ENCODE data around the gene DAG1.

The DAG1 gene

DNA sequence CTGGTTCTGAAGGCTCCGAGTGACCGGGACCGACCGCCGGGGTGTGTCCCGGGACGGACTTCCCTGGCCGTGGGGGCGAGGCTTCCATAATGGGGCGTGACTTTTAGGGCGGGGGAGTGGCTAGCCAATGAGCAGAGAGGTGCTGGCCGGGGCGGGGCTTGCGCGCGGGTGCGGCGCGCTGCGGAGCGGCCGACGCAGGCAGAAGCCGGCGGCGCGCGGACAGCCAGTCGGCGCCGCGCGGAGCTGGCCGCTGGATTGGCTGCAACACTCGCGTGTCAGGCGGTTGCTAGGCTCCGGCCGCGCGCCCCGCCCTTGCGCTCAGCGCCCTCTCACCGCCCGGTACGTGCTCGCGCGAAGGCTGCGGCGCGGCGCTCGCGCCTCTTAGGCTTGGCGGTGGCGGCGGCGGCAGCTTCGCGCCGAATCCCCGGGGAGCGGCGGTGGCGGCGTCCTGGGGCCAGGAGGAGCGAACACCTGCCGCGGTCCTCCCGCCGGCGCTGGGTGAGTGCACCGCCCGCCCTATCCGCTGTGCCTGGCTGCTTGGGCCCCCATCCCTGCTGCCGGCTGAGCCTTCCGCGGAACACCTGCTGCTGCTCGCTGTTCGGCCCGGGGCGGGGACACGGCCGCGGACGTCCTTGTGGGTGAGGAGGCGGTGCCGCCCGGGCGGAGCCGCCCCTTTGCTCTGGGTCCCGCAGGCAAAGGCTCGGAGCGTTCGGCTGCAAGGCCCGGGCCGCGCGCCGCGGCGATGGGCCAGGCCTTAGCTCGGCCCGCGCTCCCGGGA lies at the start of gene DAG1:
TSS of gene DAG1 (plus strand) at position 332 of the 778 bp plus-strand sequence. CDS start 40,268 bp downstream, outside the sequence.
- DNase-seq, result peak; percentile 92

- no peak for DNase-seq
These were observed 48.1 kb upstream of the DAG1 start for GRCh38 chr3:49421890-49422378.

DNA sequence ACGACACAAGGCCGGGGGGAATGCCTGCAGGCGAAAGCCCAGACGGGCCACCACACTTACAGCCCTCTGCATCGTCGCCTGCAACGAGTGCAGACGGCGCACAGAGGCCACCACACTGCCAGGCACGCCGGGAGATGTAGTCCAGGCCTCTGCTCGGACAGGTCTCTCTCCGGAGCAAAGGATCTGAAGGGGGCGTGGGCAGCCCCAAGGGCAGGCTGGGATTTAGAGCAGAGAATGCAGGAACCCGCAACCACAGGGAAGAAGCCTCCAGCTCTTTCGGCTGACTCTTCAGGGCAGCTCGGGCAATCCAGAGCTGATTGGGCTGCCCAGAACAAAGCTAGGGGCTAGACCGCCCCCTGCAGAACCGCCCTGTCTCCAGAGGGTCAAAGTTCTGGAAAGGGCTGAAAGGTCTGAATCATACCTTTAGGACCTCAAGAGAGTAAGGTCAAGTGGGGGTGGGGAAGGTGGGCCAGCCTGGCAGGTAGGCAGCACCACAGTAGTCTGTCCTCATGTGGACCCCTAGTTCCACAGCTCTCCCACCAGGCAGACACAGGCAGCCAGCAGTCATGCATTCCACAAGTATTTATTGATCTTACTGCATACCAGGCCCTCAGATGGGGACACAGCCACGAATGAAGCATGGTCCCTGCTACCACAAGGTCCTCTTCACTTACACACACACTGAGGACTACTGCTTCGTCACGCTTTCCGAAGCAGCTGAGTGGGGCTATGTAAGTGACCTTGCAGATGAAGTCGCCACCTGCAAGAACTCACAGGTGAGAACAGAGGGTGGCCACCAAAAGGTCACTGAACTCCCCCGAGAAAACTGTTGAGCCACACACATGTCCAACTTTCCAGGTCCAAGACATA lies 47.5 kb upstream of the DAG1 start, which contains the start of gene AMT:
TSS of gene AMT (minus strand) at position 95 of the 870 bp plus-strand sequence. CDS start at position 72, 23 bp downstream.
- DNase-seq, result no peak

DNA sequence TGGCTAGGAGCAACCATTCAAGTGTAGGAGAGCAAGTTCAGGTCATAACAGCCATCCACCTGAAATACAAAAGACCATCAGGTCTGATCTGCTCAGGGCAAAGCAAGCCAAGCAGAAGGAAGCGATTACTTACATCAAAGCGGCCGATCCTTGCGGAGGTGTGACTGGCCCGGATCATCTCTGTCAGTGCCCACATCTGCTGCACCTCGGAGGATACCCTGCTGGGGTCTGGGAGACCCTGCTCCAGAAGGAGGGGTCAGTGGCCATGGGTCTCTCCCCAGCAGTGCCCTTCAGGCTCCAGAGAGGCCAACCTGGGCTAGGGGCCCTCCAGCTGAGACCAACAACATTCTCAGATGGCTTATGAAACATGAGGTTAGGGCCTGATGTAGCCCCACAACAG lies 45.3 kb upstream of the DAG1 start:
- no peak for DNase-seq

DNA sequence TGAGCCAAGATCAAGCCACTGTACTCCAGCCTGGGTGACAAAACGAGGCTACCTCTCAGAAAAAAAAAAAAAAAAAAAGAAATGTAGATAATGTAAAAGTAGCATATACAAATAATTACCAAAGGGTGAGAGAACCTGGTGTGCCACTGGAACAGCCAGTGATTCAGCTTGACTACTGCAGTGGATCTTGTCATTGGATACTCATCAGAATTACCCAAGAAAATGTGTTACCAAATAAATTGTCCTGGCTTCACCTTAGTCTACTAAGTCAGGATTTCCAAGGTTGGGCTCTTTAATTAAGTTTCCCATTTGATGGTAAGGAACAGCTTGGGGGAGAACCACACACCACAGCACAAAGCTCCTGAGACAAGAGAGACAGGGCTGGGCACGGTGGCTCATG lies 42.5 kb upstream of the DAG1 start:
- no peak for DNase-seq

- DNase-seq, result peak; percentile 71
These were observed 41.4 kb upstream of the DAG1 start for GRCh38 chr3:49428752-49429080.

GRCh38 chr3:49434731-49435130 lies 35.3 kb upstream of the DAG1 start:
- DNase-seq, result no peak

DNA sequence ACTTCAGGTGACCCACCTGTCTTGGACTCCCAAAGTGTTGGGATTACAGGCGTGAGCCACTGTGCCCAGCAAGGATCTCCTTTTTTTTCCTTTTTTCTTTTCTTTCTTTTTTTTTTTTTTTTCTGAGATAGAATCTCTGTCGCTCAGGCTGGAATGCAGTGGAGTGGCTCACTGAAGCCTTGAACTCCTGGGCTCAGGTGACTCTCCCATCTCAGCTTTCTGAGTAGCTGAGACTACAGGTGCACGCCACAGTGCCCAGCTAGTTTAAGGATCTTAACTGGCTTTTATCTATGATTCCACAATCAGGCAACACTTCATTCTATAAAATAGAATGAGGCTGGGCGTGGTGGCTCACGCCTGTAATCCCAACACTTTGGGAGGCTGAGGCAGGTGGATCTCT lies 24.7 kb upstream of the DAG1 start:
- DNase-seq, result no peak

GRCh38 chr3:49453621-49454020 lies 16.4 kb upstream of the DAG1 start:
- no peak for DNase-seq

DNA sequence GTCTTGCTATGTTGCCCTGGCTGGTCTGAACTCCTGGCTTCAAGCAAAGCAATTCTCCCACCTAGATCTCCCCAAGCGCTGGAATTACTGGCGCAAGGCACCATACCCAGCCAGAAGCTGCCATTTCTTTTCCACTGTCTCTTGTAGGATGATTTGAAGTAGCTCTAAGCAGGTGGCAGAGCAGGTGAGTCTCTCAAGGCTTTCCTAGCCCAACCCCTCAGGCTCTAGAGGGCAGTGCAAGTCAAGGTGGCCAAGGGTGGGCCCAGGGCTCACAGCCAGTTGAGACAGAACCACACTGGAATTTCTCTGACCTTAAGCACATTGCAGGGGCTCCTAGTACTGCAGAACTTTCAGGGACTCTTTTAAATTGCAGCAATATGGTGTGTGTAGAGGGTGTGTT lies 15.6 kb upstream of the DAG1 start:
- DNase-seq, result no peak

DNA sequence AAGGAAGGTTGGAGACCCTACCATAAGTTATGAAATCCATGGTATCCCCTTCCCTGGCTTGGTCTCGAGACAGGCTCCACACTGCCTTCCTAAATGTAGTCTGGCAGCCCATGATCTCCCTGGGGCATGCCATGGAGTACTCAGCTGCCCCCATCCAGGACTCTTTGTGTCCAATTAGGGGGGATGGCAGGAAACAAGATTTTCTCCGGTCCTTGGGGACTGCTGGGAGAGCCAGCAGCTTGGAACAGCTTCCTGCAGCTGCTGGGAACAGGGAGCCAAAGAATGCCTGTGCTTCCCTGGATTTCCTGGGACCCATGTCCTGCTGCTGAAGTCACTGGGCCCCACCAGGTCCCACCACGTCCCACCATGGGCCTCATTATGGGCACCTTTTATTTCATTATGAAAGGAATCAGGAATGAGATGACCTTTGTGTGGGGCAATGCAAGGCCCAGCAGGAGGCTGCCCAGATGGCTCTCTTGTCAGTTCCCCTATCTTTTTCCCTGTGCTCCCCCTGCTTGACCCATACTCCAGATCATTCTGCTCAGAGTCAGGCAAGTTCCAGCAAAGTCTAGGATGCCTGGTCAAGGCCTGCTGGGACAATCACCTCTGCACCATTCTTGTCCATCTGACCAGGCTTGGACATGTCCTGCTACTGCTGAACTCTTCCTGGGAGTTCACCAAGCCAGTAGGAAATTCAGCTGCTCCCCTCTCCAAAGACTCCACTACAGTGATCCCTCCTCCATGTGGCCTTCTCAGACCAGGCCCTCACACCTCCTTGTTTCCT lies 15.0 kb upstream of the DAG1 start:
- DNase-seq, result no peak

DNA sequence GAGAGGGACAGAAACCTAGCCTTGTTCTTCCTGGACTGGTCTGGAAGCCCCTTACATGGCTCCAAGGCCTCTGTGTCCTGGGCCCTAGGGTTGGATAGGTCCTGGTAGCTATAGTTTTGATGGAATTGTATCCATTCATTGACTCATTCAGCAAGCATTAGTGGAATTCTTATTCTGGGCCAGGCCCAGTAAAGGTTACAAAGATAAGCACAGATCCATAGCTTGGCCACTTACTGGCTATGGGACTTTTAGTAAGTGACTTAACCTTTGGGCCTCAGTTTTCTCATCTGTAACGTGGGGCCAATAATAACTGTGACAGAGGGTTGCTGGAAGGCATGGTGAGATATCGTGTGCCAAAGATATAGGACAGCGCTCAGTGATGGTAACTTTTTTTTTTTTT lies 13.6 kb upstream of the DAG1 start:
- no peak for DNase-seq

DNA sequence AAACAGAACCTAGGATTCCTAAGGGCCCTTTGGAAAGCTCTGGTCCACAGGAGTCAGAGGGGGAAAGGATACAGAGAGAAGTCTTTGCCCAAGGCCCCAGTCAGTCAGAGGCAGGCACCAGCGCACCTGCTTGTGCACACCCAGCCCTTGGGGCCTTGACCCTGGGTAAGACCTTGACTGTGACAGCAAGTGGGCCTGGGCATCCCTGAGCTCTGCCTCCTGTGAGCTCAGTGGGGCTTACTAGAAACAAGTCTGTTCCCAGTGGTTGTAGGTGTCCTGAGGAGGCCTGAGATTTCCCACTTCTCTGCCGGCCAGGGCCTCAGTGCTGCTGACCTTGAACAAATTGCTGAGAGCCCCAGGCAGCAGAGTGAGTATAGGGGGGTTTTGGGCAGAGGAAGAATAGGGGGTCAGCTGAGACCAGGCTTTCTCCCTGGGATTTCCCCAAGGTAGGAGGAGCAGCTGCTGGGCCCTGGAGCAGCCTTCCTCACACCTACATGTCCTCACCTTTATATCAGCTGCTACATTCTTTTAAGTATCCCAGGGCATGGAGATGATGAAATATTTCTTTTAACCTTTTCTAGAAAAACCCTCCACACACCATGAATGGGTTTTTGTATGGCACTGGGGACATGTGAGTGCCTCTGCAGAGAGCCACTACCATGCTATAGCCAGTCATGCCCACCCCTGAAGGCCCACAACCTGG lies 9.7 kb upstream of the DAG1 start:
- no peak for DNase-seq

DNA sequence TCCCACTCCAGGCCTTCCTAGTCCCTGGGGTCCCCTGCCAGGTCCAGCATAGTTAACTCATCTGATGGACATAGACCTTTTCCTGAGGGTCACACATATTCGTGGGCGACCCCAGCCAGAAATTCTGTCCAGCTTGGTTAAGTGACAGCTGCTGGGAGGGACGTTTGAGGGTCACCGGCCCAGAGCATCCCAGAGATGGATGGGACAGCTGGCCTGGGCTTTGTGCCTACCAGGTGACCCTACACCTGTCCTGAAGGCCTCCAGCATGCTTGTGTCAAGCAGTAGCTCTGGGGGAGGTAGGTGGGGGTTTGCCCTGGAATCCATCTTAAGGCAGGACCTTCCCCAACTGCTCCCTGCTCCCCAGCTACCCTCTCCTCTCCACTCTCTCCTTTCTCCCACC lies 9.1 kb upstream of the DAG1 start:
- no peak for DNase-seq

- DNase-seq, result peak; percentile 23
These were observed 8.5 kb upstream of the DAG1 start for GRCh38 chr3:49461443-49462171.

DNA sequence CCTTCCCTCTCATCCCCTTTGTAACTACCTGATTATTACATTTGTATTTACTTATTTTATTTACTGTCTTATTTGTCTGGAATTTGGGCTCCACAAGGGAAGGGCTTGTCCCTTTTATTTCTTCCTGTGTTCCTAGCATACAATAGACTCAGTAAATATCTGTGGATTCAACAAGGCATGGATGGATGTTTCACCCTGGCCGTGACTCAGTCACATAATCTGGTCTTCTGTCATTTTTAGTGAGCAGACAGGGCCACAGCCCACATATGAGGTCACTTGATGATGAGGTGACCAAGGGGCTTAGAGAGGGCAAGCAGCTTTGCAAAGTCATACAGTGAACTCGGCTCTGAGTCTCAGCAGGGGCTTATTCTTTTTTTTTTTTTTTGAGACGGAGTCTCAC lies 7.8 kb upstream of the DAG1 start:
- DNase-seq, result peak; percentile 13

DNA sequence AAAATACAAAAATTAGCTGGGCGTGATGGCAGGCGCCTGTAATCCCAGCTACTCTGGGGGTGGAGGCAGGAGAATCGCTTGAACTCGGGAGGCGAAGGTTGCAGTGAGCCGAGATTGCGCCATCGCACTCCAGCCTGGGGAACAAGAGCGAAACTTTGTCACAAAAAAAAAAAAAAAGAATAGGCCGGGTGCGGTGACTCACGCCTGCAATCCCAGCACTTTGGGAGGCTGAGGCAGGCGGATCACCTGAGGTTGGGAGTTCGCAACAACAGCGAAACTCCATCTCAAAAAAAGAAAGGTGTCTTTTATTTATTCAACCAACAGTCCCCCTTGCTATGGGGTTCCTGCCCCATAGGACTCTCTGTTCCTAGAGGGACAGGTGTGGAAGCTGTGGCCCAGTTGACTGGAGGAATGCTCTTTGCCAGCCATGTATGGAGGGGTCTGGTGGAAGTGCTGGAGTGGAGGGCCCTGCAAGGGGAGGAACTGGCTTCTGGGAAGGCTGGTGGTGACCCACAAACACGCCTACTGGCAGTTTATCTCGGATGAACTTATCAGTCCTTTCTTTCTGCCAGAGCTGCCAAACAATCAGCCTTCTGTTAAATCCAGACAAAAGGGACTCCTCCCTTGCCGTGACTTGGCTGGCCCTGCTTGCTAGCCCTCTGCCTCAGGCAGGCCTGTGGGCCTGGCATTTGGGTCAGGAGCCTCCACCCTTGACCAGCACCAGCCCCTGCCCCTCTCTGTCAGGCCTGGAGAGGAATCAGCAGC lies 4.6 kb upstream of the DAG1 start:
- no peak for DNase-seq

- DNase-seq, result no peak
These were observed 4.0 kb upstream of the DAG1 start for GRCh38 chr3:49466085-49466484.

DNA sequence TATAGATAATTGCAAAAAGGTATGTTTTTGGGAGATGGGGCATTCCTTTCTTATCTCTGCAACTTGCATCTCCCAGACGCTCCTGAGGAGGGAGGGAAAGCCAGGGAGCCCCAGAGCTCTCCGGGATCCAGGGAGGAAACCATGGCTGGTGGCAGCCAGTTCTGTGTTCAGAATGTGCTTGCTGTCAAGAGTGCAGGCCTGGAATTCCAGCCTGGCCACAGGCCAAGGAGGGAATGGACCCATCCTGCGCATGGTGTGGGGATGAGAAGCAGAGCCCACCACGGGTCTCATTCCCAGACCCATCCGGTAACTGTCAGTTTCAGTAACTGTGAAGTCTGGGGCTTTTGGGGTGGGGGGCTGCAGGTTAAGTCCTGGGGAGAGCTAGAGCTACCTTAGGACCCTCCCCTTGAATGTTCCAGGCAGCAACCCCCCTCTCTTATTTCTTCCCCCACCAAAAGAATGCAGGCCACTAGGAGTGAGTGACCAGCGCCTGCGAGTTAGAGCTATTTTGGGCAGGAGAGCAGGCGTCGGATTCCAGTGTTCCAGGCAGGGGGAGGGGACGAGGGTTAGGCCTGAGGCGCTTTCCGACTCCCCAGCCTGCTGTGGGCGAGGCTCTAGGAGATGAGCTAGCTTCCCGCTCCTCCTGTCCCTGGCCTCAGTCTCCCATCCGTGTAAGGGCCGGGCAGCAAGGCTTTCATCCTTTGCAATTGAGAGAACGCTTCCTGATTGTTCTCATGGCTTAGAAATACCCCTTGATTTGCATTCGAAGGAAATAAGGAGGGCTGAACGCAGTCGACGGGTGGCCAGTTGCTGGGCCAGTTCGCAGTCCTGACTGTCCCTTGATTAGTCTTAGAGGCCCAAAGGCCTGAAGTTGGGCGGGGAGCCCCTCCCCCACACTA lies 781 bp upstream of the DAG1 start:
- peak; percentile 77 for DNase-seq

Measured in kidney glomerular epithelial cell (primary cell).